ENCODE data around the gene CUBN.

CUBN gene

GRCh38 chr10:17077346-17077781 is 52.2 kb downstream of the CUBN start:
- no peak overlapping the region for H3K27ac ChIP-seq
- no peak overlapping the region for H3K4me2 ChIP-seq
- no peaks in the 10 kb centered on the region for H3K79me2 ChIP-seq (ENCODE audit: insufficient read depth, low read depth)
- H3K4me1 ChIP-seq (ENCODE audit: low read depth, poor library complexity, severe bottlenecking), result no peaks in the 10 kb centered on the region
- H4K20me1 ChIP-seq (ENCODE audit: insufficient read depth), result no peaks in the 10 kb centered on the region
- no peak overlapping the region for H2AFZ ChIP-seq (ENCODE audit: low read depth)
- no peak for TF ChIP-seq CTCF (conservative IDR thresholded peaks at IDR 0.05; ENCODE audit: low read depth, low read length)
- H3K36me3 ChIP-seq (ENCODE audit: insufficient read depth), result no peaks in the 10 kb centered on the region
- H3K9ac ChIP-seq, result no peak overlapping the region
- no peaks in the 10 kb centered on the region for H3K27me3 ChIP-seq (ENCODE audit: insufficient read depth, low read depth)
- H3K4me3 ChIP-seq (IDR thresholded peaks at IDR 0.05; ENCODE audit: insufficient read depth, low read depth, low read length), result no peak overlapping the region

- no peak overlapping the region for H2AFZ ChIP-seq (ENCODE audit: low read depth)
- H3K4me2 ChIP-seq, result no peak overlapping the region
- no peak overlapping the region for H3K9ac ChIP-seq
These were observed 52.8 kb downstream of the CUBN start for GRCh38 chr10:17076626-17077345.

GRCh38 chr10:17075533-17076359 is 53.9 kb downstream of the CUBN start:
- no peak overlapping the region for H2AFZ ChIP-seq (ENCODE audit: low read depth)

More at GRCh38 chr10:17076626-17077345, 52.8 kb downstream of the CUBN start:
- Histone ChIP-seq H3K36me3 (ENCODE audit: insufficient read depth) (no peaks in the 10 kb centered on the region), H4K20me1 (ENCODE audit: insufficient read depth) (no peaks in the 10 kb centered on the region), H3K27ac (no peak overlapping the region), H3K79me2 (ENCODE audit: insufficient read depth, low read depth) (no peaks in the 10 kb centered on the region), H3K4me1 (ENCODE audit: low read depth, poor library complexity, severe bottlenecking) (no peaks in the 10 kb centered on the region), H3K4me3 (IDR thresholded peaks at IDR 0.05; ENCODE audit: insufficient read depth, low read depth, low read length) (no peak overlapping the region), H3K27me3 (ENCODE audit: insufficient read depth, low read depth) (no peaks in the 10 kb centered on the region)
- TF ChIP-seq CTCF (conservative IDR thresholded peaks at IDR 0.05; ENCODE audit: low read depth, low read length), result no peak

GRCh38 chr10:17074541-17074847 is 55.1 kb downstream of the CUBN start:
- no peaks in the 10 kb centered on the region for H3K79me2 ChIP-seq (ENCODE audit: insufficient read depth, low read depth)
- no peaks in the 10 kb centered on the region for H3K27me3 ChIP-seq (ENCODE audit: insufficient read depth, low read depth)
- TF ChIP-seq CTCF (conservative IDR thresholded peaks at IDR 0.05; ENCODE audit: low read depth, low read length), result no peak
- H3K36me3 ChIP-seq (ENCODE audit: insufficient read depth), result no peaks in the 10 kb centered on the region
- H3K4me2 ChIP-seq, result no peak overlapping the region
- H2AFZ ChIP-seq (ENCODE audit: low read depth), result no peak overlapping the region
- no peaks in the 10 kb centered on the region for H3K4me1 ChIP-seq (ENCODE audit: low read depth, poor library complexity, severe bottlenecking)
- H3K9ac ChIP-seq, result no peak overlapping the region
- H4K20me1 ChIP-seq (ENCODE audit: insufficient read depth), result no peaks in the 10 kb centered on the region
- H3K27ac ChIP-seq, result no peak overlapping the region
- H3K4me3 ChIP-seq (IDR thresholded peaks at IDR 0.05; ENCODE audit: insufficient read depth, low read depth, low read length), result no peak overlapping the region

More at GRCh38 chr10:17075533-17076359, 53.9 kb downstream of the CUBN start:
- no peaks in the 10 kb centered on the region for H4K20me1 ChIP-seq (ENCODE audit: insufficient read depth)
- no peak for TF ChIP-seq CTCF (conservative IDR thresholded peaks at IDR 0.05; ENCODE audit: low read depth, low read length)
- H3K9ac ChIP-seq, result no peak overlapping the region
- H3K27me3 ChIP-seq (ENCODE audit: insufficient read depth, low read depth), result no peaks in the 10 kb centered on the region
- H3K4me3 ChIP-seq (IDR thresholded peaks at IDR 0.05; ENCODE audit: insufficient read depth, low read depth, low read length), result no peak overlapping the region
- H3K27ac ChIP-seq, result no peak overlapping the region
- no peaks in the 10 kb centered on the region for H3K36me3 ChIP-seq (ENCODE audit: insufficient read depth)
- H3K4me1 ChIP-seq (ENCODE audit: low read depth, poor library complexity, severe bottlenecking), result no peaks in the 10 kb centered on the region
- no peaks in the 10 kb centered on the region for H3K79me2 ChIP-seq (ENCODE audit: insufficient read depth, low read depth)
- no peak overlapping the region for H3K4me2 ChIP-seq
